Neural cell (in vitro differentiated cells): ENCODE results near the gene HNRNPF. TPM values are rescaled to one million over a fixed set of nuclear protein-coding genes. Genes with fewer than 3 reads are reported as not detected.
"Not testable (repeated sequence)": the region's sequence is repeated elsewhere in the genome, so short reads cannot be mapped to it uniquely, and the experiment has no call there.

Experiments
- H2AFZ ChIP-seq: fragments of 200-600, 300-800 bp; sonication (generic), shearing (Covaris generic); 2 replicates; pipeline ENCODE4 v1.6.0; 2014; ENCODE audit warnings: low read depth, mild to moderate bottlenecking, antibody characterized with exemption, low read length, moderate library complexity
- H3F3A ChIP-seq: fragments of 200-600 bp; shearing (Covaris generic); 2 replicates; pipeline ENCODE4 v1.6.1; 2016; ENCODE audit warnings: mild to moderate bottlenecking, moderate library complexity, mixed read lengths, antibody characterized with exemption, low read length; ENCODE audit not compliant: insufficient read depth, poor library complexity, severe bottlenecking
- H3K27ac ChIP-seq: fragments of 200-600, 300-800 bp; sonication (generic), shearing (Covaris generic); 2 replicates; pipeline ENCODE4 v1.5.1; 2014; ENCODE audit warnings: mild to moderate bottlenecking, low read length, moderate library complexity
- H3K27me3 ChIP-seq: fragments of 300-800, 200-600 bp; sonication (generic), shearing (Covaris generic); 2 replicates; pipeline ENCODE4 v1.6.0; 2014; ENCODE audit warnings: mild to moderate bottlenecking, low read depth, low read length, moderate library complexity; ENCODE audit not compliant: insufficient read depth
- H3K36me3 ChIP-seq: fragments of 300-800, 200-600 bp; sonication (generic), shearing (Covaris generic); 2 replicates; pipeline ENCODE4 v1.5.1; 2014; ENCODE audit warnings: mild to moderate bottlenecking, antibody characterized with exemption, low read length, moderate library complexity; ENCODE audit not compliant: insufficient read depth
- H3K4me2 ChIP-seq: fragments of 300-800, 200-600 bp; sonication (generic), shearing (Covaris generic); 2 replicates; pipeline ENCODE4 v1.6.0; 2014; ENCODE audit warnings: mild to moderate bottlenecking, low read length
- H3K4me3 ChIP-seq: fragments of 300-800, 200-600 bp; sonication (generic), shearing (Covaris generic); 2 replicates; pipeline ENCODE4 v1.5.1; 2014; ENCODE audit warnings: mild to moderate bottlenecking, low read length, moderate library complexity
- H3K79me2 ChIP-seq: fragments of 200-600 bp; shearing (Covaris generic); replicated peaks from 2 replicates; pipeline ENCODE4 v1.6.0; 2014; ENCODE audit warnings: mild to moderate bottlenecking, low read length, moderate library complexity; ENCODE audit not compliant: insufficient read depth
- H3K9ac ChIP-seq: fragments of 300-800, 200-600 bp; sonication (generic), shearing (Covaris generic); 2 replicates; pipeline ENCODE4 v1.6.1; 2016; ENCODE audit warnings: mild to moderate bottlenecking, low read length, mixed read lengths
- H3K9me2 ChIP-seq: fragments of 200-600 bp; shearing (Covaris generic); 2 replicates; pipeline ENCODE4 v1.6.1; 2016; ENCODE audit warnings: mild to moderate bottlenecking, low read length, mixed read lengths; ENCODE audit not compliant: insufficient read depth
- H3K9me3 ChIP-seq: fragments of 200-600, 300-800 bp; sonication (generic), shearing (Covaris generic); 2 replicates; pipeline ENCODE4 v1.6.1; 2016; ENCODE audit warnings: mild to moderate bottlenecking, mixed run types, low read length, moderate library complexity, mixed read lengths
- H4K20me1 ChIP-seq: fragments of 200-600 bp; shearing (Covaris generic); 2 replicates; pipeline ENCODE4 v1.6.1; 2016; ENCODE audit warnings: mild to moderate bottlenecking, mixed run types; ENCODE audit not compliant: insufficient read depth
- EP300 ChIP-seq: fragments of 450-650 bp; conservative IDR thresholded peaks from 2 replicates; pipeline ENCODE4 v1.6.1; 2014; ENCODE audit warnings: antibody characterized with exemption, mild to moderate bottlenecking, moderate library complexity; ENCODE audit not compliant: poor library complexity, severe bottlenecking
- EZH2 ChIP-seq: fragments of 200-600, 300-800 bp; shearing (Covaris generic), sonication (generic); IDR thresholded peaks from 2 replicates; pipeline ENCODE4 v1.6.1; 2014; ENCODE audit warnings: antibody characterized with exemption, low read length, borderline replicate concordance, mild to moderate bottlenecking; ENCODE audit not compliant: insufficient read depth, poor library complexity, severe bottlenecking
- MXI1 ChIP-seq: fragments of 450-650 bp; conservative IDR thresholded peaks from 2 replicates; pipeline ENCODE4 v1.6.1; 2014; ENCODE audit warnings: antibody characterized with exemption, mild to moderate bottlenecking; ENCODE audit not compliant: poor library complexity, severe bottlenecking
- POLR2AphosphoS5 ChIP-seq: IDR thresholded peaks from 2 replicates; pipeline ENCODE4 v1.6.1; 2012
- RAD21 ChIP-seq: fragments of 450-650 bp; conservative IDR thresholded peaks from 2 replicates; pipeline ENCODE4 v1.6.1; 2014; ENCODE audit warnings: antibody characterized with exemption, mild to moderate bottlenecking, moderate library complexity
- SMC3 ChIP-seq: fragments of 450-650 bp; conservative IDR thresholded peaks from 2 replicates; pipeline ENCODE4 v1.6.1; 2014; ENCODE audit warnings: antibody characterized with exemption, mild to moderate bottlenecking, moderate library complexity; ENCODE audit not compliant: poor library complexity
- TAF1 ChIP-seq: IDR thresholded peaks from 2 replicates; pipeline ENCODE4 v1.6.1; 2012; ENCODE audit warnings: low read depth
- polyA plus RNA-seq: library from polyadenylated mRNA; depleted of rRNA; stranded (reverse); fragments of >200 nt; gene quantifications from 2 replicates; pipeline ENCODE4 v1.2.3, GENCODE V29; 2014
- TF ChIP-seq, protein P1 (sequence below): fragments of 450-650 bp; IDR thresholded peaks from 2 replicates; pipeline ENCODE4 v1.5.1; 2014; ENCODE audit warnings: antibody characterized with exemption, mild to moderate bottlenecking, moderate library complexity; ENCODE audit not compliant: poor library complexity, severe bottlenecking
- TF ChIP-seq, protein P2 (sequence below): IDR thresholded peaks from 2 replicates; pipeline ENCODE4 v1.6.1; 2012; ENCODE audit warnings: borderline replicate concordance

The HNRNPF gene
- polyA plus RNA-seq, 1 donor from 2014 or later: 65.0 TPM

DNA sequence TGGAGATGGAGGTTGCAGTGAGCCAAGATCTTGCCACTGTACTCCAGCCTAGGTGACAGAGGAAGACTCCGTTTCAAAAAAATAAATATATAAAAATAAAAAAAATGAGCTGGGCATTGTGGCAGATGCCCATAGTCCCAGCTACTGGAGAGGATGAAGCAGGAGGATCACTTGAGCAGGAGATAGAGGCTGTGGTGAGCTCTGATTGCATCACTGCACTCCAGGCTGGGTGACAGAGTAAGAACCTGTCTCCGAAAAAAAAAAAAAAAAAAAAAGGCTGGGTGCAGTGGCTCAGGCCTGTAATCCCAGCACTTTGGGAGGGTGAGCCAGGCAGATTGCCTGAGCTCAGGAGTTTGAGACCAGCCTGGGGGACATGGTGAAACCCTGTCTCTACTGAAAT lies 39.8 kb upstream of the HNRNPF start:
- Histone ChIP-seq H2AFZ (no peak overlapping the region), H3K27ac (no peak overlapping the region), H3K27me3 (no peaks in the 10 kb centered on the region), H3K79me2 (no peaks in the 10 kb centered on the region), H3K4me3 (no peak overlapping the region), H4K20me1 (no peaks in the 10 kb centered on the region), H3K36me3 (no peaks in the 10 kb centered on the region), H3K9me3 (no peaks in the 10 kb centered on the region), H3K9me2 (no peaks in the 10 kb centered on the region), H3K9ac (no peak overlapping the region), H3F3A (no peaks in the 10 kb centered on the region), H3K4me2 (no peak overlapping the region)
- TF ChIP-seq SMC3 (no peak), RAD21 (no peak), TAF1 (no peak), EP300 (no peak), MXI1 (no peak), POLR2AphosphoS5 (no peak), EZH2 (no peak)
- TF ChIP-seq, protein P1, sequence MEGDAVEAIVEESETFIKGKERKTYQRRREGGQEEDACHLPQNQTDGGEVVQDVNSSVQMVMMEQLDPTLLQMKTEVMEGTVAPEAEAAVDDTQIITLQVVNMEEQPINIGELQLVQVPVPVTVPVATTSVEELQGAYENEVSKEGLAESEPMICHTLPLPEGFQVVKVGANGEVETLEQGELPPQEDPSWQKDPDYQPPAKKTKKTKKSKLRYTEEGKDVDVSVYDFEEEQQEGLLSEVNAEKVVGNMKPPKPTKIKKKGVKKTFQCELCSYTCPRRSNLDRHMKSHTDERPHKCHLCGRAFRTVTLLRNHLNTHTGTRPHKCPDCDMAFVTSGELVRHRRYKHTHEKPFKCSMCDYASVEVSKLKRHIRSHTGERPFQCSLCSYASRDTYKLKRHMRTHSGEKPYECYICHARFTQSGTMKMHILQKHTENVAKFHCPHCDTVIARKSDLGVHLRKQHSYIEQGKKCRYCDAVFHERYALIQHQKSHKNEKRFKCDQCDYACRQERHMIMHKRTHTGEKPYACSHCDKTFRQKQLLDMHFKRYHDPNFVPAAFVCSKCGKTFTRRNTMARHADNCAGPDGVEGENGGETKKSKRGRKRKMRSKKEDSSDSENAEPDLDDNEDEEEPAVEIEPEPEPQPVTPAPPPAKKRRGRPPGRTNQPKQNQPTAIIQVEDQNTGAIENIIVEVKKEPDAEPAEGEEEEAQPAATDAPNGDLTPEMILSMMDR: no peak
- TF ChIP-seq, protein P2, sequence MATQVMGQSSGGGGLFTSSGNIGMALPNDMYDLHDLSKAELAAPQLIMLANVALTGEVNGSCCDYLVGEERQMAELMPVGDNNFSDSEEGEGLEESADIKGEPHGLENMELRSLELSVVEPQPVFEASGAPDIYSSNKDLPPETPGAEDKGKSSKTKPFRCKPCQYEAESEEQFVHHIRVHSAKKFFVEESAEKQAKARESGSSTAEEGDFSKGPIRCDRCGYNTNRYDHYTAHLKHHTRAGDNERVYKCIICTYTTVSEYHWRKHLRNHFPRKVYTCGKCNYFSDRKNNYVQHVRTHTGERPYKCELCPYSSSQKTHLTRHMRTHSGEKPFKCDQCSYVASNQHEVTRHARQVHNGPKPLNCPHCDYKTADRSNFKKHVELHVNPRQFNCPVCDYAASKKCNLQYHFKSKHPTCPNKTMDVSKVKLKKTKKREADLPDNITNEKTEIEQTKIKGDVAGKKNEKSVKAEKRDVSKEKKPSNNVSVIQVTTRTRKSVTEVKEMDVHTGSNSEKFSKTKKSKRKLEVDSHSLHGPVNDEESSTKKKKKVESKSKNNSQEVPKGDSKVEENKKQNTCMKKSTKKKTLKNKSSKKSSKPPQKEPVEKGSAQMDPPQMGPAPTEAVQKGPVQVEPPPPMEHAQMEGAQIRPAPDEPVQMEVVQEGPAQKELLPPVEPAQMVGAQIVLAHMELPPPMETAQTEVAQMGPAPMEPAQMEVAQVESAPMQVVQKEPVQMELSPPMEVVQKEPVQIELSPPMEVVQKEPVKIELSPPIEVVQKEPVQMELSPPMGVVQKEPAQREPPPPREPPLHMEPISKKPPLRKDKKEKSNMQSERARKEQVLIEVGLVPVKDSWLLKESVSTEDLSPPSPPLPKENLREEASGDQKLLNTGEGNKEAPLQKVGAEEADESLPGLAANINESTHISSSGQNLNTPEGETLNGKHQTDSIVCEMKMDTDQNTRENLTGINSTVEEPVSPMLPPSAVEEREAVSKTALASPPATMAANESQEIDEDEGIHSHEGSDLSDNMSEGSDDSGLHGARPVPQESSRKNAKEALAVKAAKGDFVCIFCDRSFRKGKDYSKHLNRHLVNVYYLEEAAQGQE: no peak

DNA sequence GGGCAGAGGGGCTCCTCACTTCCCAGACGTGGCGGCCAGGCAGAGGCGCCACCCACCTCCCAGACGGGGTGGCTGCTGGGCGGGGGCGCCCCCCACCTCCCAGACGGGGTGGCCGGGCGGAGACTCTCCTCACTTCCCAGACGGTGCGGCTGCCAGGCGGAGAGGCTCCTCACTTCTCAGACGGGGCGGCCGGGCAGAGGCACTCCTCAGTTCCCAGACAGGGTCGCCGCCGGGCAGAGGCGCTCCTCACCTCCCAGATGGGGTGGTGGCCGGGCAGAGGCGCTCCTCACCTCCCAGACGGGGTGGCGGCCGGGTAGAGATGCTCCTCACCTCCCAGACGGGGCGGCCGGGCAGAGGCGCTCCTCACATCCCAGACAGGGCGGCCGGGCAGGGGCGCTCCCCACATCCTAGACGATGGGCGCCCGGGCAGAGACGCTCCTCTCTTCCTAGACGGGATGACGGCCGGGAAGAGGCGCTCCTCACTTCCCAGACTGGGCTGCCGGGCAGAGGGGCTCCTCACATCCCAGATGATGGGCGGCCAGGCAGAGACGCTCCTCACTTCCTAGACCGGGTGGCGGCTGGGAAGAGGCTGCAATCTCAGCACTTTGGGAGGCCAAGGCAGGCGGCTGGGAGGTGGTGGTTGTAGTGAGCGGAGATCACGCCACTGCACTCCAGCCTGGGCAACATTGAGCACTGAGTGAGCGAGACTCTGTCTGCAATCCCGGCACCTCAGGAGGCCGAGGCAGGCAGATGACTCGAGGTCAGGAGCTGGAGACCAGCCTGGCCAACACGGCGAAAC lies 37.4 kb upstream of the HNRNPF start:
- not testable (repeated sequence) for H3K27ac ChIP-seq, H3F3A ChIP-seq, H3K36me3 ChIP-seq, H3K9me2 ChIP-seq, H3K4me3 ChIP-seq, H3K9me3 ChIP-seq, H3K4me2 ChIP-seq, H3K79me2 ChIP-seq, H2AFZ ChIP-seq, H4K20me1 ChIP-seq, H3K27me3 ChIP-seq, H3K9ac ChIP-seq
